Keratinocyte (primary cell): ENCODE data around the gene RNF145. TPM values are rescaled to one million over a fixed set of nuclear protein-coding genes. Genes with fewer than 3 reads are reported as not detected.

ENCODE experiments used
- DNase-seq: peaks from one replicate; pipeline ENCODE4 v3.0.0-alpha.2; 2011; ENCODE audit warnings: low read depth, missing footprints, low spot score
- FAIRE-seq: peaks from 2 replicates; lab custom pipeline; 2011; peaks lifted over from hg19 to GRCh38; lab: Jason Lieb, UNC
- H2AFZ ChIP-seq: 2 replicates; pipeline ENCODE4 v1.6.0; 2012; ENCODE audit warnings: low read length, control low read depth, inconsistent platforms; ENCODE audit not compliant: control insufficient read depth
- H3K27ac ChIP-seq: 2 replicates; pipeline ENCODE4 v1.5.1; 2011; ENCODE audit warnings: low read length; ENCODE audit not compliant: control insufficient read depth, insufficient read depth
- H3K27me3 ChIP-seq: 3 replicates; pipeline ENCODE4 v1.6.0; 2011; ENCODE audit warnings: low read length; ENCODE audit not compliant: control insufficient read depth, insufficient read depth; ENCODE audit errors: extremely low read depth
- H3K36me3 ChIP-seq, 2 experiments: 2 replicates in 1 of 2; 3 replicates in 1 of 2; pipeline ENCODE4 v1.5.1; 2011; ENCODE audit warnings: low read length in 2 of 2, mild to moderate bottlenecking in 1 of 2; ENCODE audit not compliant: control insufficient read depth in 2 of 2, insufficient read depth in 2 of 2; ENCODE audit errors: extremely low read depth in 1 of 2
- H3K4me1 ChIP-seq: 3 replicates; pipeline ENCODE4 v1.5.1; 2011; ENCODE audit warnings: low read length; ENCODE audit not compliant: control insufficient read depth, insufficient read depth; ENCODE audit errors: extremely low read depth
- H3K4me2 ChIP-seq: 3 replicates; pipeline ENCODE4 v1.6.0; 2011; ENCODE audit warnings: low read depth, low read length; ENCODE audit not compliant: control insufficient read depth, insufficient read depth; ENCODE audit errors: extremely low read depth
- H3K4me3 ChIP-seq, 3 experiments: fragments of 200-600 bp in 1 of 3; sonication (generic) in 1 of 3; 2 replicates in 2 of 3; 3 replicates in 1 of 3; pipeline ENCODE4 v1.5.1; 2011 to 2016; ENCODE audit warnings: low read length in 3 of 3, mild to moderate bottlenecking in 3 of 3, control low read depth in 2 of 3, inconsistent platforms in 1 of 3, low read depth in 1 of 3, mixed read lengths in 1 of 3, mixed run types in 1 of 3, moderate library complexity in 1 of 3; ENCODE audit not compliant: control insufficient read depth in 2 of 3, insufficient read depth in 2 of 3; ENCODE audit errors: extremely low read depth in 1 of 3
- H3K79me2 ChIP-seq: 2 replicates; pipeline ENCODE4 v1.6.0; 2012; ENCODE audit warnings: low read length; ENCODE audit not compliant: control insufficient read depth, insufficient read depth
- H3K9ac ChIP-seq: 3 replicates; pipeline ENCODE4 v1.6.0; 2011; ENCODE audit warnings: low read length; ENCODE audit not compliant: control insufficient read depth, insufficient read depth; ENCODE audit errors: extremely low read depth
- H3K9me1 ChIP-seq: 3 replicates; pipeline ENCODE4 v1.6.0; 2011; ENCODE audit warnings: low read length; ENCODE audit not compliant: control insufficient read depth, insufficient read depth; ENCODE audit errors: extremely low read depth
- H3K9me3 ChIP-seq: 2 replicates; pipeline ENCODE4 v1.5.1; 2012; ENCODE audit warnings: low read depth, low read length; ENCODE audit not compliant: control insufficient read depth
- H4K20me1 ChIP-seq: 3 replicates; pipeline ENCODE4 v1.6.0; 2011; ENCODE audit warnings: low read length; ENCODE audit not compliant: control insufficient read depth, insufficient read depth; ENCODE audit errors: extremely low read depth
- EZH2 ChIP-seq: IDR thresholded peaks from one replicate; pipeline ENCODE4 v1.6.1; 2012; ENCODE audit warnings: inconsistent platforms, mild to moderate bottlenecking, low read length, moderate library complexity
- dilution Hi-C: fragments of 300-500 bp; cut with MboI; formaldehyde crosslinking; loops from one replicate; pipeline ENCODE4 v1.7.0; 2020; ENCODE audit warnings: low sequenced_read_pairs; ENCODE audit not compliant: extremely low pct_ligation_motif_present
- polyA plus RNA-seq, 5 experiments: library from polyadenylated mRNA; depleted of rRNA in 3 of 5; stranded (reverse) in 3 of 5; stranded (forward) in 1 of 5; unstranded in 1 of 5; fragments of >200 nt; gene quantifications; 1 replicate in 1 of 5; 2 replicates in 3 of 5; 3 replicates in 1 of 5; pipeline versions ENCODE4 v1.2.1 to v1.2.3, GENCODE V29; 2011 to 2012; ENCODE audit warnings: missing spikeins in 2 of 5, low read depth in 1 of 5, low replicate concordance in 1 of 5
- TF ChIP-seq, protein P1 (sequence below), 3 experiments: IDR thresholded peaks in 1 of 3; conservative IDR thresholded peaks in 1 of 3; optimal IDR thresholded peaks in 1 of 3; 2 replicates in 2 of 3; 3 replicates in 1 of 3; pipeline versions ENCODE3 to v1.5.1; 2011; ENCODE audit warnings: low read length in 3 of 3, mild to moderate bottlenecking in 3 of 3, moderate library complexity in 2 of 3, control low read depth in 1 of 3, inconsistent platforms in 1 of 3; ENCODE audit not compliant: insufficient read depth in 2 of 3; ENCODE audit errors: extremely low read depth in 1 of 3

RNF145 gene
- polyA plus RNA-seq, 1 donor (not counting 4 experiments of a cell fraction or from before 2014, with no cell fraction given): 78.6 TPM

DNA sequence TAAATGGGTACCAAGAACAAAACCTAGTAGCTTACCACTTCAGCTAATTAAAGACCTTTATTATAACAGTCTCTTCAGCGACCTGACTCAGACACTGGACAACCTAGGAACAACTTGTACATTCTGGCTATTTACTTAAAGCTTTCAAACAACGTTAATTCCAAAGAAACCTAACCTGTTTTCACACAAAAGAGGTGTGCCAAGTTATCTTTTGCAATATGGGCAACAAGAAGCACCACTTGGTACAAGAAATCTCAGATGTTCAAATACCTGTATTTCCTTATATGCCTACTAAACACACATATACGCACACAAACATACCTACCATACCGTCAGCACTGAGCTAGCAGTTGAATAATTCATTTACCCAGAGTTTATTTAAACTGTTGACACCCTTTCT lies 23.0 kb downstream of the RNF145 start:
- Histone ChIP-seq H3K9ac (no peak overlapping the region), H3K36me3 (peaks cover 7 to 16% of the 10 kb centered on the region in 2 experiments)

DNA sequence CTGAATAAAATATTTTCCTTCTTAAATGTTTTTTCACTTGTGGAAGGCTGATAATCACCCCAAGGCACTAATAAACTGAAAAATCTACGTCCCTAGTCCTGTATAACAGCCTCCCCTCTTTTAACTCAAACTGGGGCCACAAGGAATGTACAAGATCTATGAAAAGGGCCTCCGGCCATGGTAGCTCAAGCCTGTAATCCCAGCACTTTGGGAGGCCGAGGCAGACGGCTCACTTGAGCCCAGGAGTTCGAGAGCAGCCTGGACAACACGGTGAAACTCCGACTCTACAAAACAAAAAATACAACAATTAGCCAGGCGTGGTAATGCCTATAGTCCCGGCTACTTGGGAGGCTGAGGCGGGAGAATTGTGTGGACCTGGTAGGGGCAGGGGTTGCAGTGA lies 23.6 kb downstream of the RNF145 start:
- dilution Hi-C loops: no loop called here
- Histone ChIP-seq H3K36me3 (peaks cover 7 to 19% of the 10 kb centered on the region in 2 experiments), H3K4me2 (no peak overlapping the region), H3K27ac (peak overlapping the region; percentile 95), H3K27me3 (no peaks in the 10 kb centered on the region), H3K79me2 (peaks cover 52% of the 10 kb centered on the region), H3K4me1 (peaks cover 44% of the 10 kb centered on the region), H2AFZ (no peak overlapping the region), H3K9me3 (no peaks in the 10 kb centered on the region), H3K9me1 (no peaks in the 10 kb centered on the region), H3K9ac (peak overlapping the region; percentile 75), H4K20me1 (no peaks in the 10 kb centered on the region), H3K4me3 (no peak overlapping the region)
- TF ChIP-seq EZH2: no peak
- FAIRE-seq (no peak), DNase-seq (no peak)

More for the DNA sequence above, 23.0 kb downstream of the RNF145 start:
- H3K79me2 ChIP-seq: peaks cover 56% of the 10 kb centered on the region
- no peaks in the 10 kb centered on the region for H3K9me1 ChIP-seq
- no peaks in the 10 kb centered on the region for H4K20me1 ChIP-seq
- H3K4me2 ChIP-seq: no peak overlapping the region
- no peaks in the 10 kb centered on the region for H3K27me3 ChIP-seq
- H3K9me3 ChIP-seq: no peaks in the 10 kb centered on the region
- TF ChIP-seq, protein P1, sequence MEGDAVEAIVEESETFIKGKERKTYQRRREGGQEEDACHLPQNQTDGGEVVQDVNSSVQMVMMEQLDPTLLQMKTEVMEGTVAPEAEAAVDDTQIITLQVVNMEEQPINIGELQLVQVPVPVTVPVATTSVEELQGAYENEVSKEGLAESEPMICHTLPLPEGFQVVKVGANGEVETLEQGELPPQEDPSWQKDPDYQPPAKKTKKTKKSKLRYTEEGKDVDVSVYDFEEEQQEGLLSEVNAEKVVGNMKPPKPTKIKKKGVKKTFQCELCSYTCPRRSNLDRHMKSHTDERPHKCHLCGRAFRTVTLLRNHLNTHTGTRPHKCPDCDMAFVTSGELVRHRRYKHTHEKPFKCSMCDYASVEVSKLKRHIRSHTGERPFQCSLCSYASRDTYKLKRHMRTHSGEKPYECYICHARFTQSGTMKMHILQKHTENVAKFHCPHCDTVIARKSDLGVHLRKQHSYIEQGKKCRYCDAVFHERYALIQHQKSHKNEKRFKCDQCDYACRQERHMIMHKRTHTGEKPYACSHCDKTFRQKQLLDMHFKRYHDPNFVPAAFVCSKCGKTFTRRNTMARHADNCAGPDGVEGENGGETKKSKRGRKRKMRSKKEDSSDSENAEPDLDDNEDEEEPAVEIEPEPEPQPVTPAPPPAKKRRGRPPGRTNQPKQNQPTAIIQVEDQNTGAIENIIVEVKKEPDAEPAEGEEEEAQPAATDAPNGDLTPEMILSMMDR (optimal IDR thresholded peaks at IDR 0.05 in 1 of 3, IDR thresholded peaks at IDR 0.05 in 1 of 3, conservative IDR thresholded peaks at IDR 0.05 in 1 of 3; ENCODE audit: extremely low read depth in 1 of 3, insufficient read depth in 2 of 3, low read length in 3 of 3): no peak
- TF ChIP-seq EZH2: no peak
- dilution Hi-C loops: no loop called here
- DNase-seq (no peak), FAIRE-seq (peak; percentile 26)
- no peak overlapping the region for H2AFZ ChIP-seq
- H3K4me3 ChIP-seq: no peak overlapping the region
- peak overlapping the region; percentile 95 for H3K27ac ChIP-seq
- H3K4me1 ChIP-seq: peaks cover 38% of the 10 kb centered on the region

DNA sequence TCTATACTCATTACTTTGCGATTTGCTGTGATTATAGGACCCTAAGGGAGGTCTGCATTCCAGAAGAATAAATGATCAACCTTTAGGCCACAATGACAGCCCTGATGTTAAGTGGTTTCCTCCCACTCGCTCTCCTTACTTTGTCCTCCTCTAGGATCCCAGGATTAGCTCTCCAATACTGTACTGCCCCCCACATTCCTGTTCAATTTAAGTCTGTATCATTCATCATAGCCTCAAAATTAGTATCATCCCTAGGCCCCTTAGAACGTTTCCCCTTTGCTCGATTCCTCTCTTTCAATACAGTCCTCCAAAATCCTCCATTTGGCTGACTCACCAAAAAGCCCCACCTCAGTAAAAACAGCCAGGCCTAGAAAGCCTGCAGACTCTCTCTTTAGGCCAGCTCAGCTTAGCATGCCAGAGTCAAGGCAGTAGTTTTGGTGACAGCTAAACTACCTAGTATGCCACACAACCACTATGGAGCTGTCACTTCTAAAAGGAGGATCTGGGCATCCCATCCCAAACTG lies 24.4 kb downstream of the RNF145 start:
- Histone ChIP-seq H2AFZ (peak overlapping the region; percentile 47), H4K20me1 (no peaks in the 10 kb centered on the region), H3K4me3 (peak overlapping the region in 1 of 3 experiments; percentile 14), H3K36me3 (peaks cover 5 to 17% of the 10 kb centered on the region in 2 experiments), H3K79me2 (peaks cover 51% of the 10 kb centered on the region), H3K4me2 (peak overlapping the region; percentile 72), H3K9ac (peak overlapping the region; percentile 75), H3K27ac (peak overlapping the region; percentile 95), H3K27me3 (no peaks in the 10 kb centered on the region), H3K9me1 (no peaks in the 10 kb centered on the region), H3K4me1 (peaks cover 50% of the 10 kb centered on the region), H3K9me3 (no peaks in the 10 kb centered on the region)
- no peak for DNase-seq
- no peak for TF ChIP-seq EZH2
- TF ChIP-seq, protein P1 (optimal IDR thresholded peaks at IDR 0.05 in 1 of 3, IDR thresholded peaks at IDR 0.05 in 1 of 3, conservative IDR thresholded peaks at IDR 0.05 in 1 of 3; ENCODE audit: extremely low read depth in 1 of 3, insufficient read depth in 2 of 3, low read length in 3 of 3): no peak
- peak; percentile 68 for FAIRE-seq
- dilution Hi-C loops: no loop called here
